ENCODE results near the gene PPP1R13B.

- TF ChIP-seq, protein P1, sequence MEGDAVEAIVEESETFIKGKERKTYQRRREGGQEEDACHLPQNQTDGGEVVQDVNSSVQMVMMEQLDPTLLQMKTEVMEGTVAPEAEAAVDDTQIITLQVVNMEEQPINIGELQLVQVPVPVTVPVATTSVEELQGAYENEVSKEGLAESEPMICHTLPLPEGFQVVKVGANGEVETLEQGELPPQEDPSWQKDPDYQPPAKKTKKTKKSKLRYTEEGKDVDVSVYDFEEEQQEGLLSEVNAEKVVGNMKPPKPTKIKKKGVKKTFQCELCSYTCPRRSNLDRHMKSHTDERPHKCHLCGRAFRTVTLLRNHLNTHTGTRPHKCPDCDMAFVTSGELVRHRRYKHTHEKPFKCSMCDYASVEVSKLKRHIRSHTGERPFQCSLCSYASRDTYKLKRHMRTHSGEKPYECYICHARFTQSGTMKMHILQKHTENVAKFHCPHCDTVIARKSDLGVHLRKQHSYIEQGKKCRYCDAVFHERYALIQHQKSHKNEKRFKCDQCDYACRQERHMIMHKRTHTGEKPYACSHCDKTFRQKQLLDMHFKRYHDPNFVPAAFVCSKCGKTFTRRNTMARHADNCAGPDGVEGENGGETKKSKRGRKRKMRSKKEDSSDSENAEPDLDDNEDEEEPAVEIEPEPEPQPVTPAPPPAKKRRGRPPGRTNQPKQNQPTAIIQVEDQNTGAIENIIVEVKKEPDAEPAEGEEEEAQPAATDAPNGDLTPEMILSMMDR (IDR thresholded peaks at IDR 0.05), result no peak
- no peak for TF ChIP-seq EZH2 (IDR thresholded peaks at IDR 0.05)
These were observed 162.9 kb downstream of the PPP1R13B start for GRCh38 chr14:103684471-103684870.
